Lung (tissue), 12 donors: ENCODE data around the gene MDFI. TPM values are rescaled to one million over a fixed set of nuclear protein-coding genes. Genes with fewer than 3 reads are reported as not detected.

Source experiments
- ATAC-seq: fragments of 200-7000 bp; cut with Tn5 transposase; one replicate; pipeline ENCODE4 v1.9.1; 2020; ENCODE audit warnings: moderate number of reproducible peaks; ENCODE audit not compliant: insufficient read depth, low FRiP score
- DNase-seq, 3 donors: peaks; one replicate each; pipeline ENCODE4 v3.0.0-alpha.2; 2013 to 2017
- H3K27ac ChIP-seq, 2 donors: one replicate each; pipeline ENCODE4 v1.5.1; 2013; ENCODE audit warnings: mild to moderate bottlenecking in 2 of 2, moderate library complexity in 2 of 2, control low read depth in 1 of 2, inconsistent platforms in 1 of 2, low read depth in 1 of 2, low read length in 1 of 2
- H3K27me3 ChIP-seq, 3 donors: one replicate each; pipeline ENCODE4 v1.5.1; 2013; ENCODE audit warnings: low read length in 2 of 3; ENCODE audit not compliant: control insufficient read depth in 3 of 3, insufficient read depth in 3 of 3
- H3K36me3 ChIP-seq, 4 donors: one replicate each; pipeline ENCODE4 v1.5.1; 2013; ENCODE audit warnings: low read length in 4 of 4, mild to moderate bottlenecking in 1 of 4, moderate library complexity in 1 of 4; ENCODE audit not compliant: control insufficient read depth in 4 of 4, insufficient read depth in 4 of 4
- H3K4me1 ChIP-seq, 5 donors: one replicate each; pipeline ENCODE4 v1.5.1; 2013; ENCODE audit warnings: low read length in 5 of 5, mild to moderate bottlenecking in 2 of 5, moderate library complexity in 1 of 5; ENCODE audit not compliant: control insufficient read depth in 5 of 5, insufficient read depth in 5 of 5
- H3K4me3 ChIP-seq: one replicate; pipeline ENCODE4 v1.5.1; 2013; ENCODE audit warnings: mild to moderate bottlenecking, control low read depth, moderate library complexity
- H3K9ac ChIP-seq, 2 donors: one replicate each; pipeline ENCODE4 v1.5.1; 2013; ENCODE audit warnings: low read length in 2 of 2, control low read depth in 1 of 2; ENCODE audit not compliant: insufficient read depth in 1 of 2
- H3K9me3 ChIP-seq, 4 donors: one replicate each; pipeline ENCODE4 v1.5.1; 2013; ENCODE audit warnings: low read length in 3 of 4, mild to moderate bottlenecking in 1 of 4, moderate library complexity in 1 of 4; ENCODE audit not compliant: control insufficient read depth in 4 of 4, insufficient read depth in 3 of 4
- CTCF ChIP-seq: IDR thresholded peaks from 2 replicates; pipeline ENCODE4 v1.5.1; 2012; ENCODE audit warnings: mild to moderate bottlenecking; ENCODE audit errors: control extremely low read depth, extremely low read depth
- WGBS, 2 donors: extraction: QIAGEN DNeasy Blood & Tissue Kit; methylation state at CpG; one replicate each; pipeline ENCODE4 v1.1.7; 2013; 5-methylcytosine and 5-hydroxymethylcytosine counted together
- polyA plus RNA-seq, 2 donors: library from polyadenylated mRNA; stranded (reverse); fragments of 200-250 nt; gene quantifications; one replicate each; pipeline ENCODE4 v1.2.1, GENCODE V29; 2013
- total RNA-seq, 2 donors: library from RNA; depleted of rRNA in 1 of 2; stranded (reverse); fragments of >200 nt in 1 of 2; gene quantifications; one replicate each; pipeline ENCODE4 v1.2.1, GENCODE V29; 2014 to 2021
- donor health status: control.
- donor health status: control.
- donor health status: Bipolar disorder and iron deficiency.
- donor health status: healthy.
- donor health status: DM: yes; HTN: yes; CAD: no.

The MDFI gene
- total and polyA plus RNA-seq, 4 donors: 16.4 to 36.4 (median 21.9) TPM

GRCh38 chr6:41688256-41688965, 50.1 kb downstream of the MDFI start:
- DNase-seq: peak in 2 of 3 donors; percentile 17 to 50

GRCh38 chr6:41689171-41690008, 51.1 kb downstream of the MDFI start:
- H3K36me3 ChIP-seq: peaks cover 0 to 32% (median 5%) of the 10 kb centered on the region in 4 donors
- no peak for TF ChIP-seq CTCF
- H3K9me3 ChIP-seq: no peaks in the 10 kb centered on the region
- ATAC-seq (no peak), DNase-seq (no peak)
- H3K27ac ChIP-seq: no peak overlapping the region
- H3K9ac ChIP-seq: no peak overlapping the region
- H3K4me1 ChIP-seq: peaks cover 0 to 3% (median 0%) of the 10 kb centered on the region in 5 donors
- H3K27me3 ChIP-seq: no peaks in the 10 kb centered on the region
- 79 to 85% methylated on average over 9 of the region's 9 CpGs for WGBS, 2 donors
- no peak overlapping the region for H3K4me3 ChIP-seq

More at GRCh38 chr6:41688256-41688965, 50.1 kb downstream of the MDFI start:
- Histone ChIP-seq H3K27me3 (no peaks in the 10 kb centered on the region), H3K9me3 (no peaks in the 10 kb centered on the region), H3K4me3 (no peak overlapping the region), H3K36me3 (peaks cover 0 to 34% (median 5%) of the 10 kb centered on the region in 4 donors), H3K9ac (no peak overlapping the region), H3K27ac (no peak overlapping the region), H3K4me1 (peaks cover 0 to 5% (median 0%) of the 10 kb centered on the region in 5 donors)
- WGBS, 2 donors: 85 to 86% methylated on average over 5 of the region's 5 CpGs
- no peak for ATAC-seq
- no peak for TF ChIP-seq CTCF

- DNase-seq (no peak), ATAC-seq (no peak)
- Histone ChIP-seq H3K9me3 (no peaks in the 10 kb centered on the region), H3K36me3 (peaks cover 0 to 24% (median 4%) of the 10 kb centered on the region in 4 donors), H3K27me3 (no peaks in the 10 kb centered on the region), H3K27ac (no peak overlapping the region), H3K9ac (no peak overlapping the region), H3K4me1 (peaks cover 0 to 3% (median 0%) of the 10 kb centered on the region in 5 donors), H3K4me3 (no peak overlapping the region)
- 97 to 98% methylated on average over 24 to 25 of the region's 25 CpGs for WGBS, 2 donors
- TF ChIP-seq CTCF: no peak
Measured at GRCh38 chr6:41690541-41691330, 52.5 kb downstream of the MDFI start.
